HPDE6-E6E7 (cell line): ENCODE results near the gene DRGX.

Source experiments
- DNase-seq: peaks from one replicate; pipeline ENCODE4 v3.0.0; 2011; ENCODE audit warnings: missing footprints; ENCODE audit errors: extremely low spot score

Gene DRGX

GRCh38 chr10:49362596-49363260, 33.2 kb downstream of the DRGX start:
- DNase-seq = no peak

DNA sequence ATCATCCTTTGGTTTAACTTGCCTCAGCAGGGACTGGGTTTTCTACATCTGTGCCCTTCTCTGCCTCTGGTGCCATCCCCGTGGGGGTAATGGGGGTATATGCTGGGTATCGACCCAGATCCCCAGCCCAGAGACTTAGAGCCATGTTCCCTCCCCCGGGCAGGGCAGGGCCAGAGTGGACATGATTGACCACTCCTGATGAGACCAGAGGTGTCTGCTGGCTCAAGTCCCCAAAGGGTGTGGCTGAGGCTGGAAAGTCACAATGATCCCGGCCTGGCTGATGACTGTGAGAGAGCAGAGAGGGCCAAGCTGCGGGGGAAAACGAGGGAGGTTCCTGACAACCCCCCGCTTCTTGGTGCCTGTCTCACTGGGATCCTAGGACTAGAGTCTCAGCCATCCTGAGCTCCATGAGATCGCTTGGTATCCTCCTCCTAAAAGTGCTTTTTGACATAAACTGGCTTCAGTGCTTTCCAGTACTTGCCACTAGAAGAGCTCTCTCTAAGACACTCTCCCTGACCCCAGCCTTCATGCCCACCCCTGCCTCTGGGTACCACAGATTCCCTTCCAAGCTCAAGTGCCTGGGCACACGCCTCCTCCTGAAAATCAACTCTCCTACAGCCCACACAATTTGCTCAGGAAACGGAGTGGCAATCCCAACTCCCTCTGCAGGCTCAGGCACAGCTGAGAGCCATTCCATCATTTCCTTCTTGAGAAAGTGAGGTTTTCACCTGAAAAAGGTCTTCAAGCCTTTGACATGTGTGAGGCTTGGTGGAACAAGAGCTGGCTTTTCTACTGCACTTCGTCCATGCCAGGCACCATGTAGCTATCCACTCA, 33.9 kb downstream of the DRGX start:
- DNase-seq = no peak

- DNase-seq = no peak
Observed at GRCh38 chr10:49361178-49361554, 34.7 kb downstream of the DRGX start.

- DNase-seq = no peak
Observed at GRCh38 chr10:49360271-49361177, 35.4 kb downstream of the DRGX start.

DNA sequence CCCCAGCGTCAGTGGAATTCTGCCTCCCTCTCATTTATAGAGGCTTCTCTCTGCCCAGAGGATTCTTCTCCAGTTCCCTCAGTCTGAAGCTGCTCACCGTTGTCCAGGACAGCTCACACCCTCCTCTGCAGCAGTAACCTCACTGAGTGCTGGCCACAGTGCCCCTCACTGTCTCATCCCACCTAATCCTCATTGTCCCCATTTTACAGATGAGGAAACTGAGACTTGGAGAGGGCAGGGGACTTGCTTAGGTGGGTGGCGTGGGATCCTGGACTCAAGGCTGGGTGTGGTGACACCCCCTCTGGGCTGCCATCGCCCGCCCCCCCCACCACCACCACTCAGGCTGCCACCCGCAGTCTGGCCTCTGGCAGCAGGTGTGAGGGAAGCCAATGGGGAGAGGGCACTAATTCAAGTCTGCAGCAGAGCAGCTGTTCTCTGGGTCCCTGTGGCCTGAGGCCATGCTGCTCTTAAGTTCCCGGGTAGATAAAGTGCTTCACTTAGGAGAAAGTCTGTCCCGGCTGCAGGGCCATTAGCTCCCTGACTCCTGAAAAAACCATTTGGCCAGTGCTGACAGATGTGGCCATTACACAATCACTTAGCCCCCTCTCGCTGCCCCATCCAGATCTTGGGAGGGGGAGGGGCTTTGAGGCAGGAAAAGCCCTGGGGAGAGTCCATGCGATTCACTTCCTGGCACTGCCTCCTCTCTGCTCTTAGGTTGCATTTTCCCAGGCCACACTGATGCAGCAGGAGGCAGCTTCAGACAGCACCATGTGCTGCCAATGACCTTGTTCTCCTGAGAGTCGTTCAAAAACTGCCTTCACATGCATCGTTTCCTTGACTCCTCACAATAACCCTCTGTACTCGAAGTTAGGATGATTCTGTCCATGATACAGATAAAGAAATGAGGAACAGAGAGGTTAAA, 36.3 kb downstream of the DRGX start:
- no peak for DNase-seq

DNA sequence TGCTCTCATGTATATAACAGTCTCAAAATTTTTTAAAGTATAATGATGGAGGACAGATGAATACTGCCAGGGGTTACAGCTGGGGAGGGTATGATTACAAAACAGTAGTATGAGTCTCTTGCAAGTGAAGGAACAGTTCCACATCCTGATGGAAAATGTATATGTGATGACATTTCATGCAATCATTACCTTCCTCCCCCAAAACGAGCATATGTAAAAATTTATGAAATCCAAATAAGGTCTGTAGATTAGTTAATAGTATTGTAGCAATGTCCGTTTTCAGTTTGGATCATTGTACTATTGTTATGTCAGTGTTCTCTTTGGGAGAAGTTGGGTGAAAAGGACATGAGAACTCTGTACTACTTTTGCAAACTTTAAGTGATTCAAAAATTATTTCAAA, 38.0 kb downstream of the DRGX start:
- no peak for DNase-seq

DNA sequence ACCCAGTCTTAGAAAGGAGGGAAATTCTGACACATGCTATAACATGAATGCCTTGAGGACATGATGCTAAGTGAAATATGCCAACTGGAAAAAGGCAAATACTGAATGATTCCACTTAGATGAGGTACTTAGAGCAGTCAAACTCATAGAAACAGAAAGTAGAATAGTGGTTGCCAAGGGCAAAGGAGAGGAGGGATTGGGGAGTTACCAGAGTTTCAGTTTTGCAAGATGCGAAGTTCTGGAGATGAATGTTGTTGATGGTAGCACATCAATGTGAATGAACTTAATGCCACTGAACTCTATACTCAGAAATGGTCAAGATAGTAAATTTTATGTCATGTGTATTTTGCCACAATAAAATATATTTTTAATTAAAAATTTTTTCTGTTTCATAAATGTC, 38.9 kb downstream of the DRGX start:
- no peak for DNase-seq

GRCh38 chr10:49356181-49356580, 39.7 kb downstream of the DRGX start:
- DNase-seq = no peak

GRCh38 chr10:49355221-49355620, 40.7 kb downstream of the DRGX start:
- no peak for DNase-seq

- DNase-seq = no peak
Observed at GRCh38 chr10:49354593-49354992, 41.3 kb downstream of the DRGX start.

- no peak for DNase-seq
Observed at GRCh38 chr10:49353895-49354566, 41.9 kb downstream of the DRGX start.

DNA sequence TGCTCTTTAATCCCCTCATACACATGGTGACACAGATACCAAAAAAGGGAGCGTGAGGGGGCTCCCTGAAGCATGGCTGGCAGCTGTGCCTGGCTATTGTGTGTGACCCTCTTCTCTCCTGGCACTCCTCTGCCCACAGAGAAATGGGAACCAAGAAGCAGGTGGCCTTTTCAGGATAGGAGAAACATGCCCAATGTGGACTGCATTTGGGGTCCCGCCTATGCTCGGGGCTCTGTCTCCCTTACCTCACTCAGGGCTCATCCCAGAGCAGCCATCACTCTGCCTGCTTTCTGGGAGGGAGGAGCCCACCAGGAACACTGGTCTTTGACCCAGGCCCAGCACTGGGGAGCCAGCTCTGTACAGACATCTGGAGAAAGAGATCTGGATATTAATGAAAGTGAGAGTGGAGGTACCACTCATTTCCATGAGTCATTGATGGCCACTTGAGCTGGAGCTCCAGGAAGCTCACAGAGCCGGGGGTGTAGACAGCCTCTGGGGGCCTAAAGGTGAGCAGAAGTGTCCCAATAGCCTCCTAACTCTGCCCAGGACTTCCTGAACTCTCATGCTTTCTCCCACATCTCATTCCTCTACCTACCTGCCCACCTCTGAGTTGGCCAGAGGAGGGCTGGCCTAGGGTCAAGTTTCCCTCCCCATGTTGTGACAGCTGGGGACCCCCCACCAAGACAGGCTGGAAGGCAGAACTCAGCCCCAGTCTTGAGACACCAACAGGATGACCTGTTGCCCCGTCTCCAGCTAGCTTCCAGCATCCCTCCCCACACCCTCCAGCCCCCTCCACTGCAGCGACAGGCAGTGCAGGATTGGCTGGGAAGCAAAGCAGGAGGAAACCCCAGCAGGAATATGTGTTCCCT, 42.6 kb downstream of the DRGX start:
- no peak for DNase-seq

- no peak for DNase-seq
Observed at GRCh38 chr10:49352323-49352722, 43.6 kb downstream of the DRGX start.

DNA sequence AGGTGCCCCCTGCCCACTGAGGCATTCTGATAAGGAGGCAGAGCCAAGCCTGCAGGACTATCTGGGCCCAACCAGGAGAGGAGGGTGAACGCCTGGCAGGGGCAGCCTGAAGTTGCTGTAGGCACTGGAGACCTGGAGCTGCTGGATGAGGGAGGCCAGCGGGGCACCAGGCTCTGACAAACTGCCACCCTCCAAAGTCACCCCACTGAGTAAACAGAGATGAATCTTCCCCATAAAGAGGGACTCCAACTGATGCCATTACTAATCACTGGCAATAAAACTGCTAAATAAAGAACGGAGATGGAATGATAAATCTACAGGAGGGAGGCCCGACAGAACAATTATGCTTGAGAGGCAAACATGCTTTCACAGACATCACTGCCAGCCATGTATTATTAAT, 44.2 kb downstream of the DRGX start:
- no peak for DNase-seq

DNA sequence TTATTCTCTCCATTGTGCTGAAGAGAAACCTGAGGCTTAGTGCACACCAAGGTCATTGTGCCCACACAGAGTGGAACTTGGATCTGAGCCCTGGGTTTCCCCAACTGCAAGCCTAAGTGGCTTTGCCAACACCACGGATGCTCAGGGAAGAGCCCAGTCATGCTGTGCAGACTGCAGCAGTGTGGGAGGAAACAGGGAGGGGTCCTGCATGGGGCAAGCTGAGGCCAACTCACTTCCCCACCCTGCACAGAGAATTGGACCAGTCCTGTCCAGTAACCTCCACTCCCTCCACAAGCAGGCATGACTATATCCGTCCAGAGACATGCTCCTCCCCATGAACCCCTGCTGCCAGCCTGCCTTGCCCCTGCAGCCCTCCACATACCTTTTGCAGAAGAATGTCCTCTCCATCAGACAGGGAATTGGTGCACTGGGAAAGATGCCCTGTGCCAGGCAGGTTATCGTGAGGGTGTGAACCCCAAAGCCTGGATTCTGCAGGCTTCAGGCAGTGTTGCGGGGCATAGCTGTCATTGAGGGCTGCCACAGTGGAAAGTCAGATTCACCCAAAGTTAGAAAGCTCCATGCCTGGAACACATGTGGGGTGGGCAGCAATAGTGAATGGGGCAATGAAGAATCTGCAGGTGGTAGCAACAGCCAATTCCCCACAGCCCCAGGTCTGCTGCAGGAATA, 44.9 kb downstream of the DRGX start:
- DNase-seq = no peak

DNA sequence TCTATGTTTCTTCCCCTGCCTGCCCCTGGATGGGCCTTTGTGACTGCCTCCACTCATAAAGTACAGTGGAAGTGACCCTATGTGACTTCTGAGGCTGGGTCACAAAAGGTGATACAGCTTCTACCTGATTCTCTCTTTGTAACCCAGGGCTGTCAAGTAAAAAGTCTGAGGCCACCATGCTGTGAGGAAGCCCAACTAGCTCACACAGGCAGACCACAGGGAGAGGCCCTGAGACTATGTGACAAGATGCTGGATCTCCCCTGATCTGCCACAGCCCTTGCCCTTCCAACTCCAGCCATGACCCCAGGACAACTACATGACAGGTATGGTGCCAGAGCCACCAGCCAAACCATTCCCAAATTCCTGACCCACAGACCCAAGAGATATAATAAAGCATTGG, 45.8 kb downstream of the DRGX start:
- DNase-seq = no peak

DNA sequence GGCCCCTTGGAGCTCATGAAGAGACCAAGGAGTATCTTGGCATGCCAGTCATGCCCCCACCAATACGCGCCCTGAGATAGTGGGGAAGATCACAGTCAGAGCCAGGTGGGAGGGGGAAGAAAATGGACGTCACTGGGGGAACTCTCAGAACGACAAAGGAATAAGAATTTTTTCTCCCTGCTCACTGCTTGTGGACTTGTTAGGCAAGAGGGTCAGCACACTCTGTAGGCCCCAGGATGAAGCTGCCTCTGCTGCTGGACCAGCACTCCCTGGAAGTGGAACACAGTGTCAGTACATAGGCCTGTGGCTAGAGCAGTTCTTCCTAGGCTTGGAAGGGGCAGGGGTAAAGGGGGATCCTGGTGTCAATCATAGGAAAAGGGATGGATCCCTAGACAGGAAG, 46.5 kb downstream of the DRGX start:
- DNase-seq = no peak

- no peak for DNase-seq
Observed at GRCh38 chr10:49348593-49348992, 47.3 kb downstream of the DRGX start.

GRCh38 chr10:49347827-49348226, 48.1 kb downstream of the DRGX start:
- no peak for DNase-seq
